Smooth muscle cell (in vitro differentiated cells): ENCODE measurements around the gene COPE. TPM values are rescaled to one million over a fixed set of nuclear protein-coding genes. Genes with fewer than 3 reads are reported as not detected.

Source experiments
- DNase-seq: peaks from one replicate; lab custom pipeline; 2025; ENCODE audit not compliant: unreplicated experiment; lab: John Stamatoyannopoulos, UW
- H2AFZ ChIP-seq: fragments of 200-600 bp; sonication (generic); 2 replicates; pipeline ENCODE4 v1.6.0; 2016; ENCODE audit warnings: antibody characterized with exemption, low read depth, mild to moderate bottlenecking
- H3F3A ChIP-seq: fragments of 200-600 bp; sonication (generic); 2 replicates; pipeline ENCODE4 v1.6.0; 2017; ENCODE audit warnings: antibody characterized with exemption, low read depth
- H3K27ac ChIP-seq: fragments of 200-600 bp; sonication (generic); 2 replicates; pipeline ENCODE4 v1.5.1; 2016; ENCODE audit warnings: low read depth, mild to moderate bottlenecking
- H3K27me3 ChIP-seq: fragments of 200-600 bp; sonication (generic); 2 replicates; pipeline ENCODE4 v1.6.1; 2016; ENCODE audit warnings: low read depth, mild to moderate bottlenecking
- H3K36me3 ChIP-seq: fragments of 200-600 bp; sonication (generic); 2 replicates; pipeline ENCODE4 v1.5.1; 2016; ENCODE audit warnings: low read depth
- H3K4me1 ChIP-seq: fragments of 200-600 bp; sonication (generic); 2 replicates; pipeline ENCODE4 v1.5.1; 2016; ENCODE audit warnings: low read depth
- H3K4me2 ChIP-seq: fragments of 200-600 bp; sonication (generic); 2 replicates; pipeline ENCODE4 v1.6.0; 2016; ENCODE audit warnings: mild to moderate bottlenecking
- H3K4me3 ChIP-seq: fragments of 200-600 bp; sonication (generic); 2 replicates; pipeline ENCODE4 v1.5.1; 2016; ENCODE audit warnings: mild to moderate bottlenecking
- H3K79me2 ChIP-seq: fragments of 200-600 bp; sonication (generic); 2 replicates; pipeline ENCODE4 v1.6.0; 2016; ENCODE audit warnings: low read depth, mild to moderate bottlenecking
- H3K9ac ChIP-seq: fragments of 200-600 bp; sonication (generic); 2 replicates; pipeline ENCODE4 v1.6.0; 2016; ENCODE audit warnings: low read depth
- H3K9me3 ChIP-seq: fragments of 200-600 bp; sonication (generic); replicated peaks from 2 replicates; pipeline ENCODE4 v1.5.1; 2016; ENCODE audit warnings: low read depth
- H4K20me1 ChIP-seq: fragments of 200-600 bp; sonication (generic); 2 replicates; pipeline ENCODE4 v1.6.0; 2016; ENCODE audit warnings: low read depth
- WGBS: methylation state at CpG from one replicate; pipeline ENCODE4 v1.1.7; 2016; ENCODE audit warnings: low lambda C conversion rate; 5-methylcytosine and 5-hydroxymethylcytosine counted together
- polyA plus RNA-seq: library from polyadenylated mRNA; unstranded; fragments of >200 nt; fragmentation: Nextera tagmentation; extraction: Ambion mirVana; gene quantifications from 2 replicates; pipeline ENCODE4 v1.2.1, GENCODE V29; 2016
- total RNA-seq: library from RNA; depleted of rRNA; stranded (reverse); fragments of >200 nt; gene quantifications from 2 replicates; pipeline ENCODE4 v1.2.3, GENCODE V29; 2014
- TF ChIP-seq, protein P1 (sequence below): fragments of 200-600 bp; sonication (generic); IDR thresholded peaks from 2 replicates; pipeline ENCODE4 v1.5.1; 2017; ENCODE audit warnings: borderline replicate concordance, mild to moderate bottlenecking, antibody characterized with exemption; ENCODE audit not compliant: insufficient read depth, poor library complexity, severe bottlenecking

The COPE gene
- total and polyA plus RNA-seq, 2 experiments from 2014 or later = 236 to 497 TPM

- TF ChIP-seq, protein P1, sequence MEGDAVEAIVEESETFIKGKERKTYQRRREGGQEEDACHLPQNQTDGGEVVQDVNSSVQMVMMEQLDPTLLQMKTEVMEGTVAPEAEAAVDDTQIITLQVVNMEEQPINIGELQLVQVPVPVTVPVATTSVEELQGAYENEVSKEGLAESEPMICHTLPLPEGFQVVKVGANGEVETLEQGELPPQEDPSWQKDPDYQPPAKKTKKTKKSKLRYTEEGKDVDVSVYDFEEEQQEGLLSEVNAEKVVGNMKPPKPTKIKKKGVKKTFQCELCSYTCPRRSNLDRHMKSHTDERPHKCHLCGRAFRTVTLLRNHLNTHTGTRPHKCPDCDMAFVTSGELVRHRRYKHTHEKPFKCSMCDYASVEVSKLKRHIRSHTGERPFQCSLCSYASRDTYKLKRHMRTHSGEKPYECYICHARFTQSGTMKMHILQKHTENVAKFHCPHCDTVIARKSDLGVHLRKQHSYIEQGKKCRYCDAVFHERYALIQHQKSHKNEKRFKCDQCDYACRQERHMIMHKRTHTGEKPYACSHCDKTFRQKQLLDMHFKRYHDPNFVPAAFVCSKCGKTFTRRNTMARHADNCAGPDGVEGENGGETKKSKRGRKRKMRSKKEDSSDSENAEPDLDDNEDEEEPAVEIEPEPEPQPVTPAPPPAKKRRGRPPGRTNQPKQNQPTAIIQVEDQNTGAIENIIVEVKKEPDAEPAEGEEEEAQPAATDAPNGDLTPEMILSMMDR = no peak
- no peak overlapping the region for H3K4me3 ChIP-seq
- no peak overlapping the region for H3K9ac ChIP-seq
- no peaks in the 10 kb centered on the region for H3K4me1 ChIP-seq
- H3K27ac ChIP-seq = no peak overlapping the region
- no peak overlapping the region for H2AFZ ChIP-seq
- peaks cover 24% of the 10 kb centered on the region for H4K20me1 ChIP-seq
- H3K79me2 ChIP-seq = no peaks in the 10 kb centered on the region
- H3F3A ChIP-seq = peaks cover 6% of the 10 kb centered on the region
- no peak overlapping the region for H3K4me2 ChIP-seq
- 97% methylated on average over 44 of the region's 71 CpGs for WGBS
- H3K27me3 ChIP-seq = no peaks in the 10 kb centered on the region
- DNase-seq = no peak
- no peaks in the 10 kb centered on the region for H3K36me3 ChIP-seq
- no peaks in the 10 kb centered on the region for H3K9me3 ChIP-seq
These were observed 50.1 kb downstream of the COPE start for GRCh38 chr19:18869023-18869618.

GRCh38 chr19:18868380-18869022 lies 50.7 kb downstream of the COPE start:
- Histone ChIP-seq H3K4me1 (no peaks in the 10 kb centered on the region), H3K9me3 (no peaks in the 10 kb centered on the region), H3K36me3 (no peaks in the 10 kb centered on the region), H3K4me3 (no peak overlapping the region), H3K9ac (no peak overlapping the region), H3K27me3 (no peaks in the 10 kb centered on the region), H4K20me1 (peaks cover 28% of the 10 kb centered on the region), H3K4me2 (no peak overlapping the region), H3K27ac (no peak overlapping the region), H3K79me2 (no peaks in the 10 kb centered on the region), H2AFZ (no peak overlapping the region), H3F3A (peaks cover 6% of the 10 kb centered on the region)
- TF ChIP-seq, protein P1 = no peak
- no peak for DNase-seq
- WGBS = 92% methylated on average over 50 of the region's 77 CpGs

- no peak overlapping the region for H3K4me2 ChIP-seq
- H2AFZ ChIP-seq = no peak overlapping the region
- WGBS = 98% methylated on average over 23 of the region's 23 CpGs
- H3K9ac ChIP-seq = no peak overlapping the region
- no peak overlapping the region for H3K27ac ChIP-seq
- H3F3A ChIP-seq = peaks cover 6% of the 10 kb centered on the region
- H3K9me3 ChIP-seq = no peaks in the 10 kb centered on the region
- TF ChIP-seq, protein P1 = no peak
- H3K36me3 ChIP-seq = no peaks in the 10 kb centered on the region
- no peaks in the 10 kb centered on the region for H3K79me2 ChIP-seq
- peaks cover 32% of the 10 kb centered on the region for H4K20me1 ChIP-seq
- no peak overlapping the region for H3K4me3 ChIP-seq
- H3K4me1 ChIP-seq = no peaks in the 10 kb centered on the region
- no peaks in the 10 kb centered on the region for H3K27me3 ChIP-seq
- no peak for DNase-seq
These were observed 51.4 kb downstream of the COPE start for GRCh38 chr19:18867751-18868150.

DNA sequence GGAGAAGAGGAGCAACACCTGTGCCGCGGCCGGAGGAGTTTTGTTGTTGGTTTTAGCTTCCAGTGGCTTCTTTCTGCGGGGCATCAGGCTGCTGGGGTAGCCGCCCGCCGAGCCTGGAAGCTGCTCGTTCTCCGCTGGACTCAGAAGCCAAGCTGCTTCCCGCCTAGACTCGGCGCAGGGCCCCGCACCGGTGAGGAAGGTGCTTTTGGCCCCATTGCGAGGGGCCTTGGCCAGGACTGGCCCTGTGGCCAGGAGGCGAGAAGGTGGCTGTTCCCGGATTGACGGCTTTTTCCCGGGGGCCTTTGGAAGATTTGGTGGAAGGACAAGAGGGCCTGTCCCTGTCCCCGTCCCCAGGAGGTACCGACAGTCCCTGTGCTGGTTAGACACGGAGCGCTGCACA lies 52.0 kb downstream of the COPE start:
- Histone ChIP-seq H2AFZ (no peak overlapping the region), H3K27me3 (no peaks in the 10 kb centered on the region), H3K4me2 (no peak overlapping the region), H3F3A (peaks cover 6% of the 10 kb centered on the region), H3K36me3 (no peaks in the 10 kb centered on the region), H3K27ac (no peak overlapping the region), H3K9ac (no peak overlapping the region), H3K4me3 (no peak overlapping the region), H3K4me1 (no peaks in the 10 kb centered on the region), H3K79me2 (no peaks in the 10 kb centered on the region), H4K20me1 (peaks cover 33% of the 10 kb centered on the region), H3K9me3 (no peaks in the 10 kb centered on the region)
- no peak for DNase-seq
- TF ChIP-seq, protein P1 = no peak
- WGBS = 98% methylated on average over 23 of the region's 23 CpGs
